Measurements from ENCODE around the gene TGOLN2.
A peak's percentile ranks its signal among the peaks of the same experiment; 100 is the strongest.

The TGOLN2 gene

DNA sequence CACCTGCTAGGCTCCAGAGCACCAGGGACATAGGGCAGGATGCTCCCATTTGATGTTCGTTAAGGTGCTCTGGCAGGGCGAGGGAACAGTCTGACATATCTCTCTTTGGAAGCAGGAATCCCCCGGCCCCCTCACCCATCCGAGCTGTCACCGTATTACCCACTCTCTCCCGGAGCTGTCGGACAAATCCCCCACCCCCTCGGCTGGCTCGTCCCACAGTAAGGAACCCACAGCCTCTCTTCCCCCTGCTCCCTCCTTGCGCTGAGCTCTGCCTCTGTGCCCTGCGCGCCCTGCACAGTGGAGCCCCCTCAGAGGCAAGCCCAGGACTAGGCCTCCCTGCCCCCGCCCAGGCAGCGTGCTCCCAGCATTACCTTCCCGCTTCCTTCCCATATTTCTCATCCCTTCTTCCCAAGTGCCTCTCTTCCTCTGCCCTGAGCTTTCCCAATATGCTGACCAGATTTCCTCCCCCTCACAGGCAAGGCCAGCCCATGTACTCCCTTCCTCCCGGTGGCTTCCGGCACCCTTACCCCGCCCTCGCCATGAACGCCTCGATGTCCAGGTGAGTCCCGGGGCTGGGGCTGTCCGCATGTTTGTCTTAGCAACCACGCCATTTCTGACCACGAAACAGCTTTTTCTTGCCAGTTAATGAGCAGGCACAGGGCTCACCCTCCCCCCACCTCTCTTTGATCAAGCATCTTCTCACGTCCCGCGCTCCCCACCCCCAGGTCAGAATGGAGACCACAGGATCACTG is 23.8 kb downstream of the TGOLN2 start:
- peak overlapping the region; percentile 88 for H3K27ac Mint-ChIP-seq
- no peaks in the 10 kb centered on the region for H3K9me3 Mint-ChIP-seq
- TF ChIP-seq, protein P1, sequence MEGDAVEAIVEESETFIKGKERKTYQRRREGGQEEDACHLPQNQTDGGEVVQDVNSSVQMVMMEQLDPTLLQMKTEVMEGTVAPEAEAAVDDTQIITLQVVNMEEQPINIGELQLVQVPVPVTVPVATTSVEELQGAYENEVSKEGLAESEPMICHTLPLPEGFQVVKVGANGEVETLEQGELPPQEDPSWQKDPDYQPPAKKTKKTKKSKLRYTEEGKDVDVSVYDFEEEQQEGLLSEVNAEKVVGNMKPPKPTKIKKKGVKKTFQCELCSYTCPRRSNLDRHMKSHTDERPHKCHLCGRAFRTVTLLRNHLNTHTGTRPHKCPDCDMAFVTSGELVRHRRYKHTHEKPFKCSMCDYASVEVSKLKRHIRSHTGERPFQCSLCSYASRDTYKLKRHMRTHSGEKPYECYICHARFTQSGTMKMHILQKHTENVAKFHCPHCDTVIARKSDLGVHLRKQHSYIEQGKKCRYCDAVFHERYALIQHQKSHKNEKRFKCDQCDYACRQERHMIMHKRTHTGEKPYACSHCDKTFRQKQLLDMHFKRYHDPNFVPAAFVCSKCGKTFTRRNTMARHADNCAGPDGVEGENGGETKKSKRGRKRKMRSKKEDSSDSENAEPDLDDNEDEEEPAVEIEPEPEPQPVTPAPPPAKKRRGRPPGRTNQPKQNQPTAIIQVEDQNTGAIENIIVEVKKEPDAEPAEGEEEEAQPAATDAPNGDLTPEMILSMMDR (IDR thresholded peaks at IDR 0.05): no peak
- peaks cover 40% of the 10 kb centered on the region for H3K36me3 Mint-ChIP-seq (ENCODE audit: low read depth)
- peaks cover 52% of the 10 kb centered on the region for H3K4me1 Mint-ChIP-seq
- DNase-seq: no peak
- no peaks in the 10 kb centered on the region for H3K27me3 Mint-ChIP-seq (ENCODE audit: low read depth, poor library complexity)
- H3K4me3 Mint-ChIP-seq: no peak overlapping the region

DNA sequence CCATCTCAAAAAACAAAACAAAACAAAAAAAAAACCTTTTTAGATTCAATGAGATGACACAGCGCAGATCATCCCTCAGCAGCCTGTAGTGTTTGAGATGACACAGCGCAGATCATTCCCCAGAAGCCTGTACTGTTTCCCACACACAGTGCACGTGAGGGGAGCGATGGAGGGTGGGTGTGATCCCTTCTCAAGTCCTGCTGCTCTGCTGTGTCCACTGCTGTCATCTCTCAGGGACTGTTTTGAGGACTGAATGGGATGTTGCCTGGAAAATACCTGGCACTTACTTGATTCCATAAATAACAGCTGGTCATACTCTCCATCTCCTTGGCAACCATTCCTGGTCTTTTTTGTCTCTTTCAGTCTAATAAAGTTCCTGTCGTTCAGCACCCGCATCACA is 25.7 kb downstream of the TGOLN2 start:
- Mint-ChIP-seq H3K27me3 (ENCODE audit: low read depth, poor library complexity) (no peaks in the 10 kb centered on the region), H3K4me1 (peaks cover 47% of the 10 kb centered on the region), H3K4me3 (no peak overlapping the region), H3K27ac (no peak overlapping the region), H3K9me3 (no peaks in the 10 kb centered on the region), H3K36me3 (ENCODE audit: low read depth) (peaks cover 40% of the 10 kb centered on the region)
- DNase-seq: no peak
- TF ChIP-seq, protein P1 (IDR thresholded peaks at IDR 0.05): no peak

DNA sequence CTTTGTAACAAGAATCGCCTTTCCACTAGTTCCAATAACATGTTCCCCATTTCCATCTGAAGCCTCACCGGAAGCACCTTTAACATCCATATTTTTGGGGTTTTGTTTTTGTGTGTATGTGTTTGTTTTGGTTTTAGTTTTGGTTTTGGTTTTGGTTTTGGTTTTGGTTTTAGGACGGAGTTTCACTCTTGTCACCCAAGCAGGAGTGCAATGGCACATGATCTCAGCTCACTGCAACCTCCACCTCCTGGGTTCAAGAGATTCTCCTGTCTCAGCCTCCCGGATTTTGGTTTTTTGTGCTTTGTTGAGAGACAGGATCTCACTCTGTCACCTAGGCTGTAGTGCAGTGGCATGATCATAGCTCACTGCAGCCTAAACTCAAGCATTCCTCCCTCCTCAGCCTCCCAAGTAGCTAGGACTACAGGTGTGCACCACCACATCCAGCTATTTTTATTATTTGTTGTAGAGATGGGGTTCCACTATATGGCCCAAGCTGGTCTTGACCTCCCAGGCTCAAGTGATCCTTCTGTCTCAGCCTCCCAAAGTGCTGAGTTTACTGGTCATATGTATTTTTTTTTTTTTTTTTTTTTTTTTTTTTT is 36.3 kb downstream of the TGOLN2 start:
- TF ChIP-seq, protein P1 (IDR thresholded peaks at IDR 0.05): no peak
- peaks cover 18% of the 10 kb centered on the region for H3K4me1 Mint-ChIP-seq
- peaks cover 76% of the 10 kb centered on the region for H3K36me3 Mint-ChIP-seq (ENCODE audit: low read depth)
- no peak overlapping the region for H3K4me3 Mint-ChIP-seq
- DNase-seq: no peak
- H3K27ac Mint-ChIP-seq: peak overlapping the region; percentile 88
- H3K27me3 Mint-ChIP-seq (ENCODE audit: low read depth, poor library complexity): peaks cover 3% of the 10 kb centered on the region
- H3K9me3 Mint-ChIP-seq: no peaks in the 10 kb centered on the region

DNA sequence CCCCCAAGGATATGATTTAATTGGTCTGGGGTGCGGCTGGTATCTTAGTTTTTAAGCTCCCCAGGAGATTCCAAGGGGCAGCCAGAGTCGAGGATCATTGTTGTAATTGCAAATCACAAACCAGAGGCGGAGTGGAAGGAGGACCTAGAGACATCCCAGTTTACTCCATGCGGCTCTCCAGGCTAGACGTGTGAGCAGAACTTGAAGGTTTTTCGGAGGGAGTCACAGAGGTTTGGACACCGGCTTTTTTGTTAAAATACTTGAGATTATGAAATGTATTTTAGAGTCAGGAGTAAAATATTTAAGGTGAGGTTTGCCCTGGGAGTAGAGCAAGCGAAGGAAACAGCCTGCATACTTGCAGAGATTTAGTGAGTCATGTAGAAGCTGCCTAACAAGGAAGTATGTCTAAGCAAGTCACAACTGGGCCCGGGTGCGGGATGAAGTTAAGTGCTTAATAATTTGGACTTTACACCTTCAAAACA is 39.5 kb downstream of the TGOLN2 start:
- Mint-ChIP-seq H3K4me3 (no peak overlapping the region), H3K27me3 (ENCODE audit: low read depth, poor library complexity) (peaks cover 3% of the 10 kb centered on the region), H3K27ac (peak overlapping the region; percentile 40), H3K9me3 (no peaks in the 10 kb centered on the region), H3K36me3 (ENCODE audit: low read depth) (peaks cover 73% of the 10 kb centered on the region), H3K4me1 (peaks cover 33% of the 10 kb centered on the region)
- no peak for DNase-seq
- TF ChIP-seq, protein P1 (IDR thresholded peaks at IDR 0.05): no peak

DNA sequence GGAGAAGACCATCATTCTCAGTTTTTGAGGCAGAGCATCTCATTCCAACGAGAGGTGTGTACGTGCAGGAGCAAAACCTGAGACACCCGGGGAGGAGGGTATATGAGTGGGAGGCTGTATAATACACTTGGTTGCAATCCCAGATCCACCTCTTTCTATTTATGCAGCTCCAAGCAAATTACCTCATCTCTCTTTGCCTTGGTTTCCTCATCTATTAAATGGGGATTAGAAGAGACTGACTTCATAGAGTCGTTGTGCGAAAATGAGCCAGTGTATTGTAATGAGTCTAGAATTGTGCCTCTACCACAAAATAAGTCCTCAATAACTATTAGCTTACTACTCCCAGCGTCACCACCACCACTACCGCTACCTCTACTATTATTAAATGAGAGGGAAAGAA is 40.1 kb downstream of the TGOLN2 start:
- Mint-ChIP-seq H3K36me3 (ENCODE audit: low read depth) (peaks cover 68% of the 10 kb centered on the region), H3K4me1 (peaks cover 38% of the 10 kb centered on the region), H3K27me3 (ENCODE audit: low read depth, poor library complexity) (peaks cover 2% of the 10 kb centered on the region), H3K27ac (no peak overlapping the region), H3K9me3 (no peaks in the 10 kb centered on the region), H3K4me3 (no peak overlapping the region)
- TF ChIP-seq, protein P1 (IDR thresholded peaks at IDR 0.05): no peak
- no peak for DNase-seq

Data from nephron progenitor cell (in vitro differentiated cells).